Measurements from ENCODE around the gene SNX3.
"Not testable (repeated sequence)": the region's sequence is repeated elsewhere in the genome, so short reads cannot be mapped to it uniquely, and the experiment has no call there.

SNX3 gene

GRCh38 chr6:108247965-108248536, 12.8 kb downstream of the SNX3 start:
- TF ChIP-seq, protein P1, sequence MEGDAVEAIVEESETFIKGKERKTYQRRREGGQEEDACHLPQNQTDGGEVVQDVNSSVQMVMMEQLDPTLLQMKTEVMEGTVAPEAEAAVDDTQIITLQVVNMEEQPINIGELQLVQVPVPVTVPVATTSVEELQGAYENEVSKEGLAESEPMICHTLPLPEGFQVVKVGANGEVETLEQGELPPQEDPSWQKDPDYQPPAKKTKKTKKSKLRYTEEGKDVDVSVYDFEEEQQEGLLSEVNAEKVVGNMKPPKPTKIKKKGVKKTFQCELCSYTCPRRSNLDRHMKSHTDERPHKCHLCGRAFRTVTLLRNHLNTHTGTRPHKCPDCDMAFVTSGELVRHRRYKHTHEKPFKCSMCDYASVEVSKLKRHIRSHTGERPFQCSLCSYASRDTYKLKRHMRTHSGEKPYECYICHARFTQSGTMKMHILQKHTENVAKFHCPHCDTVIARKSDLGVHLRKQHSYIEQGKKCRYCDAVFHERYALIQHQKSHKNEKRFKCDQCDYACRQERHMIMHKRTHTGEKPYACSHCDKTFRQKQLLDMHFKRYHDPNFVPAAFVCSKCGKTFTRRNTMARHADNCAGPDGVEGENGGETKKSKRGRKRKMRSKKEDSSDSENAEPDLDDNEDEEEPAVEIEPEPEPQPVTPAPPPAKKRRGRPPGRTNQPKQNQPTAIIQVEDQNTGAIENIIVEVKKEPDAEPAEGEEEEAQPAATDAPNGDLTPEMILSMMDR (IDR thresholded peaks at IDR 0.05; ENCODE audit: insufficient read depth, low read depth, low read length, missing control alignments), result no peak
- no peak overlapping the region for H3K4me3 ChIP-seq (ENCODE audit: low read length)
- no peak for DNase-seq (ENCODE audit: low read depth)

- DNase-seq (ENCODE audit: low read depth), result not testable (repeated sequence)
Observed at GRCh38 chr6:108245095-108245494, 15.7 kb downstream of the SNX3 start.

GRCh38 chr6:108243836-108244235, 17.0 kb downstream of the SNX3 start:
- no peak for DNase-seq (ENCODE audit: low read depth)
- H3K4me3 ChIP-seq (ENCODE audit: low read length), result no peak overlapping the region
- TF ChIP-seq, protein P1 (IDR thresholded peaks at IDR 0.05; ENCODE audit: insufficient read depth, low read depth, low read length, missing control alignments), result no peak

More at GRCh38 chr6:108245095-108245494, 15.7 kb downstream of the SNX3 start:
- H3K4me3 ChIP-seq (ENCODE audit: low read length), result not testable (repeated sequence)

GRCh38 chr6:108242721-108243120, 18.1 kb downstream of the SNX3 start:
- H3K4me3 ChIP-seq (ENCODE audit: low read length), result no peak overlapping the region
- TF ChIP-seq, protein P1 (IDR thresholded peaks at IDR 0.05; ENCODE audit: insufficient read depth, low read depth, low read length, missing control alignments), result no peak
- no peak for DNase-seq (ENCODE audit: low read depth)

DNA sequence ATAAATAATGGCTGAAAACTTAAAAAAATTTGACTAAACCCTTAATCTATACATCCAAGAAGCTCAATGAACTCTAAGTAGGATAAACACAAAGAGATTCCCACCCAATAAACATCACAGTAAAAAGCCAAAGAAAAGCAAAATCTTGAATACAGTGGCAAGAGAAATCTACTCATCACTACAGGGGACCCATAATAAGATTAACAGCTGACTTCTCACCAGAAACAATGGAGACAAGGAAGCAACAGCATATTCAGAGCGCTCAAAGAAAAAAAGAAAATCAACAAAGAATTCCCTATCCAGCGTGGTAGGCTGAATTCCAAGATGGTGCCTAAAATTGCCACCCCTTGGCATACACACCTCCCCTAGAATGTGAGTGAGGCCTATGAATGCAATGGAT, 18.6 kb downstream of the SNX3 start:
- DNase-seq (ENCODE audit: low read depth), result no peak
- TF ChIP-seq, protein P1 (IDR thresholded peaks at IDR 0.05; ENCODE audit: insufficient read depth, low read depth, low read length, missing control alignments), result no peak
- H3K4me3 ChIP-seq (ENCODE audit: low read length), result no peak overlapping the region

GRCh38 chr6:108238322-108238721, 22.5 kb downstream of the SNX3 start:
- DNase-seq (ENCODE audit: low read depth), result no peak
- no peak overlapping the region for H3K4me3 ChIP-seq (ENCODE audit: low read length)
- TF ChIP-seq, protein P1 (IDR thresholded peaks at IDR 0.05; ENCODE audit: insufficient read depth, low read depth, low read length, missing control alignments), result no peak

DNA sequence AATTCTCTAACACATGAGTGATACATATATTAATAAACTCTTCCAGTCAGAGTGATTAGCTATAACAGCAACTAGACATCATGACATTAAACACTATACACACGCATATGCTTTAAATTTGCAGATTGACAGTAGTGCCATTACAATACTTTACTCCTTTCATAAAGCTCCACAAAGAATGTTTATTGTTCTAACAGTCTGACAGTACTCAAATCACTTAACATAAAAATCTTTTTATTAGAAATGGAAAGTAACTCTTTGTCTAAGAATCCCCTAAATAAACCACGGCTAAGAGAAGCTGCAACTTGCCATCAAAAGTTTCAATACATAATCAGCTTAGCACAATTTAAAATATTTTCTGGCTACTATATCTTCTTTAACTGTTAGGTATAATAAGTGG, 24.0 kb downstream of the SNX3 start:
- TF ChIP-seq, protein P1 (IDR thresholded peaks at IDR 0.05; ENCODE audit: insufficient read depth, low read depth, low read length, missing control alignments), result no peak
- DNase-seq (ENCODE audit: low read depth), result no peak
- no peak overlapping the region for H3K4me3 ChIP-seq (ENCODE audit: low read length)
